Measurements from ENCODE around the gene DNAJC6.
"Not testable (repeated sequence)": the region's sequence is repeated elsewhere in the genome, so short reads cannot be mapped to it uniquely, and the experiment has no call there.

Gene DNAJC6

DNA sequence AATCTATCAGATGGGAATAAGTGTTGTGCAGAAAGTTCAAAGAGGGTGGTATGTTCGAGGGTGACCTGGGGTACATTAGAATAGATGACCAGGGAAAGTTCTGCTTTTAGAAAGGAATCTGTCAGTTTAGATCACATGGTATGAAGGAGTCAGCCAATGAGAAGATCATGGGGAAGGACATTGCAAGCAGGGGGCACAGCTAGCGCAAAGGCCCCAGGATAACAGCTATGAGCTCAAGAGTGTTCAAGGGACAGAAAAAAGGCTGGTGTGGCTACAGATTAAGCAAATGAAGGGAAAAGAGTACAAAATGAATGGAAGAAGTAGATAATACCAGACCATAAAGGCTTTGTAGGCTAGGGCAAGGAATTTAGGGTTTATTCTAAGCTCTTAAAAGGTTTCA lies 119.7 kb downstream of the DNAJC6 start:
- no peak for DNase-seq

DNA sequence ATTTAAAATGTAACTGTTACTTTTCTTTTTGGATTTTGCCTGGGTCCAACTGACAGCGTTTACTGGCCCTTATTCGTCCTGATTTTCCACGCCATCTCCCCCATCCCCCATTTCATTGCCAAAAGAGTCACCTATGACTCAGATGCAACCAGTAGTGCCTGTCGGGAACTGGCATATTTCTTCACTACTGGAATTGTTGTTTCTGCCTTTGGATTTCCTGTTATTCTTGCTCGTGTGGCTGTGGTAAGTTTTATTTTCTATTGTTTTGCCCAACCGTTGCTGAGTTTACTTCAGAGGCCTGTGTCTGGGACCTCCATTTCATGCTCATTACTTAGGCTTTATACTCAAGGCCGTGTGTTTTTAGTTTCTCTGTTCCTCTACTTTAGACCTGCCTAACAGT lies 120.5 kb downstream of the DNAJC6 start:
- DNase-seq: no peak

DNA sequence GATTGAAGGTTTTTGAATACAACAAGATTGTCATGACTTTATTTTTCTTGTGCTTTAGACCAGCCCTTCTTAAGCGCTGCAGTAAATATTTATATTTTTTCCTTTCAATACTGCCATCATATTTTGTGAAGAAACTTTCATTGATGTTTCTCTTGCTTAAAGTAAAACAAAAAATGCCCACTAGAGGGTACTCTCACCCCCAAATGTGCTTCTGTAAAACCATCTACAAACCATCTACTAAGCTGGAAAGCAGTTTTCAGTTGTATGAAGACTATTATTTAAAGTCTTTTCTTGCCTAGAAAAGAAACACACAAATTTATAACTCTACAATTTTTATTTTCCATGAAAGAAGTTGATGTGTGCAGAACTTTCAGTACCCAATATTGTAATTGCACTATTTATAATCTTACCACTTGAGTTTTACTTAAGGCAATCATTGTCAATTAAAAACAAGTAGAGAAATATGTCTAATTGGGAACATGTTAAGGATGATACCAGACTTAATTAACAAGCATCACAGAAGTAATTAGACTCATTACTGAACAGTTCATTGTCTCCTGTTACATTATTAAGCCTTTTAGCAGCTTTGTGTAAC lies 121.9 kb downstream of the DNAJC6 start:
- peak in 1 of 51 donors; percentile 42 for DNase-seq

DNA sequence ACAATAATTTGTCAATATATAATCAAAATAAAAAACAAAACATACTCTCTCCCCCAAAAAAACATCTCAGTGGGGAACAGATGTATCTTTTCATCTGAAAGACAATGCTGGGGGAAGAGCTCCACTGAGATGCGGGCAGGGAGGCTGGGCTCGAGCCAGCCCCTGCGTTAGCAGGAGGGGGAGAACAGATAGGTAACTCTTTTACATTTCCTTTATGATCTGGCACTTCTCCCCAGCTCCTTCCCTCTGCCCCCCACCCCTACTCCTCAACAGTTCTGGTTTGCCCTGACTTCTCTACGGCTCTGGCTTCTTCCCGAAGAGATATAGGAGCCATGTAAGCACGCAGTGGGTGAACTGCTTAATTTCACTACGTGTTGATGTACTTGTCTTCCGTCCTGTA lies 123.6 kb downstream of the DNAJC6 start:
- DNase-seq: no peak

DNA sequence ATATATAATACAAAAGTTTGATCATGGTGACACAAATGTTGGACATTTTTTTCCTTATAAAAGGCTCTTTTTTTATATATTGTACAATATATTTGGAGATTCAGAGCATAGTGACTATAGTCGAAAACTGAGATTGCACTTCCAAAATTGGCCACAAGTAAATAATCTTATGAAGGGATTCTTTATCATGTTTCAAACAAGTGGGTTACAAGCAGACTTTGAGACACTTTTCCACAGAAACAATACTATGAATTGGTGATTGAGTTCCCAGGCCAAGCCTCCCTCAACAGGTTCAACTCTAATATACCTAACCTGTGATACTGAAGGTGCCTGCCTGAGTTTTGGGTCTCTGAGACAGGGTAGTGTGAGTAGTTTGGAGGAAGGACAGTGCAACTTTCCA lies 124.9 kb downstream of the DNAJC6 start:
- DNase-seq: no peak

DNA sequence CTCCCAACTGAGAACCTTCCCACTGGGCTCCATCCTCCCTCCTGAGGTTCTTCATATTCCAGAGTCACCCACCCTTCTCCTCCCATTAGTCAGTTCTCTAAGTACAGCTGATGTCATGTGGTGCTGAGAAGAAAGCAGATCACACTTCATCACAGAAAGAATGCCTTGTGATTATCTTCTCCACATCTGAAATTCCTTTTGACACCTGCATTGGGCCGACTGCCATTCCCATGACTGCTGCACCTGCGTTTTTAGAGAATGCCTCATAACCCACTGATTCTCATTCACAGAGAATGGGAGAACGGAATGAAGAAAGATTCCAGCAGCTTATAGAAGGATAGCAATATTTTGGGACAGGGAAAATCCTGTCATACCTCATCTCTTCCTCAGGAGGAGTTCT lies 125.4 kb downstream of the DNAJC6 start:
- DNase-seq: no peak

DNA sequence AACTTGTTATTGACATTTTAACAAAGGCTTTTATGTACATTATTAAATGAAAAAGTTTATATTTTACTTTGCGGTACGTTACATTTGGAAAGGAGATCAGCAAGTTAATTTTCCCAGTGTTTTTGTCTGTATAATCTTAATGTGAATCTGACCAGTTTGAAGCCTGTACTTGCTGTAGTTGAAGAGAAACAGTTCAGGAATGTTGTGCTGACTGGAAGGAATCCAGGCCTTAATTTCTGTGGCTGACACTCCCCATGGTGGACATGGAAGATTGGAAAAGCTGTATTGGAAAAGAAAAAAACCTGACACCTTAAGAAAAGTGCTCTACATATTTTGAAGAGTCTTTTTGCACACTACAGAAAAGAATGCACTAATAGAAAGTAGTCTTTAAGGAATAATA lies 126.6 kb downstream of the DNAJC6 start:
- DNase-seq: no peak

DNA sequence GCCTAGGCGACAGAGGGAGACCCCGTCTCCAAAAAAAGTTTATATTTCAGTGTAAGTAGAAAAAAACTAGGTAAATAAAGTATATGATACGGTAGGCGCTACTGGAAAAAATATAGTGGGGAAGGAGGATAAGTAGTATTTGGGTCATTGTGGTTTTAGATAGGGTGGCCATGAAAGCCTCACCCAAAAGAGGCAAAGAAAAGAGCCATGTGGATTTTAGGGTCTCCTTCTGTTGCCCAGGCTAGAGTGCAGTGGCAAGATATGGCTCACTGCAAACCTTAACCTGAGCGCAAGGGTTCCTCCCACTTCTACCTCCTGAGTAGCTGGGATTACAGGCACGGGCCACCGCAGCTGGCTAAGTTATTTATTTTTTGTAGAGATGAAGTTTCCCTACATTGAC lies 128.3 kb downstream of the DNAJC6 start:
- no peak for DNase-seq

DNA sequence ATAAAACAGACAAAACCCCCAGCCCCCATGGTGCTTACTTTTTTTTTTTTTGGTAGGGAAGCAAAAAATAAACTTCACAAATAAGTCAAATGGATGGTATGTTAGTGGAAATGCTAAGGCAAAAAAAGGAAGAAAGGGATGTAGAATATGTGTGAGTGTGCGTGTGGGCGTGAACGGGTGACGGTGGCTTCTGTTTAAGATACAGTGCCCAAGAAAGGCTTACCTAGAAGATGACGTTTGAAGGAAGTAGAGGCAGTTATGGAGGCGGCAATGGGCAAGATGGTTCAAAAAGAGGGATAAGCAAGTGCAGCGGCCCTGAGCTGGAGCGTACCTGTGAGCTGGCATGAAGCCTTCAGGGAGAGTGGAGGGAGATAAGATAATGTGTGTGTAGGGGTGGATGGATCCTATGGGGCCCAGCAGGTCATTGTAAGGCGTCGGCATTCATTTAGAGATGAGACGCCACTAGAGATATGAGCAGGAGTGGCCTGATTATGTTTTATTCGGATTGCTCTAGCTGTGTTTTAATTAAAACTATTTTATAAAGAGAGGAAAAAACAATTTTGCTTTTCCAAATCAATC lies 131.1 kb downstream of the DNAJC6 start:
- DNase-seq: no peak

DNA sequence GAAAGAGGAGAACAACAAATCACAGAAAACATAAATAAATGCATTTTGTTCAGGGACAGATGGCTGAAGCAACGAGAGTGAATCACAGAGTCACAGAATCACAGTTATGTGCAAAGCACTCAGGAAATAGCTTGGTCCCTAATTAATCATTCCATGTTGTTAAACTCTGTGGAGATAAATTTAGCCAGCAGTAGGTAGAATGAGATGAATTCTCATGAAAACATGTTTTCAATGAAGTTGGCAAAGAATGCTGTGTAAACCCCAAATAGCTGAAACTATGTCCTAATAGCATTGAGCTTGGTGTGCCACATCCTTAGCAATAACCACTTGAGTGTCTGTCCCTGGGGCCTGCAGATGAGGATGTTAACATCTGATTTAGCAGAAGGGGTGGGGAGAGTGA lies 131.6 kb downstream of the DNAJC6 start:
- no peak for DNase-seq

DNA sequence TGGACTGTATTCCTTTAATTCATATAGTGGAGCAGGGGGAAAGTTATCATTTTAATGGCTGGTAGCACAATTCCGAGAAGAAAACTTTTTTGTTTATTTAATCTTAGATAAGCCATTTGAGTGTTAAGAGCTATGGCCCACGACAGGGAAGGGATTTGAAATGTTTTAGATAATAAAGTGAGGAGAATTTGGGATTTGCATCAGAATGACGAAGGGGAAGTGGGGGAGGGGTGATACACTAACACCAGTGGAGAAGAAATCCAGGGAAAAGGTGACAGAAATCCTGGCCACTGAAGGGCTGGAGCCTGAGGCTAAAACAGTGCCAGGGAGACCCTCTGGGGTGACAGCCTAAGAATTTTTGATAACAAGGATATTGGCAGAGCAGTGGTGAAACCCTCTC lies 132.1 kb downstream of the DNAJC6 start:
- DNase-seq: no peak

DNA sequence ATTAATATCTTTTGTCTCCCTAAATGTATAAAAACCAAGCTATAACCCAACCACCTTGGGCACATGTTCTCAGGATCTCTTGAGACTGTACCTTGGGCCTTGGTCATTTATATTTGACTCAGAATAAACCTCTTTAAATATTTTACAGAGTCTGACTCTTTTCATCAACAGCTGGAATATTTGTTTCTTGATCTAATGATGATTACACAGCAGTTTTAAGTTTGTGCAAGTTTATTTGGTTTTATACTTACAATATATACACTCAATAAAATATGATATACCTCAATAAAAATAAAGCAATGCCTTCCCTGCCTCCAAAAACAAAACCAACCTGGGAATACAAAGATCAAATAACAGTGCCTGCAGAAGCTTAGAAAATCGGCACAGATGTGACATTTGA lies 133.1 kb downstream of the DNAJC6 start:
- DNase-seq: no peak

DNA sequence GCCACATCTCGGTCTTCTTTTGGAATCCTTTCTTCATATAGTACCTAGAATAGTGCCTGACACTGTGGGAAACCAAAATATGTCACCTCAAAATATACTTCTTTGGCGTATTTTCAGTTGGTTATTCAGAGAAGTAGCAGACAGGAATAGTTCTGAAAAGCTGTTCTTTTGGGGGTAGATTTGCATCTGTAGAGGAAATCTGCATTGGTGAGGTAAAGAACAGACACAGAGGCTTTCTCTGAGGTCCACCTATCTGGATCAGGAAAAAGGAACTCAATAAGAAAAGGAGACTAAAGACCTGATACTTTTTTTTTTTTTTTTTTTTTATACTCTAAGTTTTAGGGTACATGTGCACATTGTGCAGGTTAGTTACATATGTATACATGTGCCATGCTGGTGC lies 134.3 kb downstream of the DNAJC6 start:
- no peak for DNase-seq

DNA sequence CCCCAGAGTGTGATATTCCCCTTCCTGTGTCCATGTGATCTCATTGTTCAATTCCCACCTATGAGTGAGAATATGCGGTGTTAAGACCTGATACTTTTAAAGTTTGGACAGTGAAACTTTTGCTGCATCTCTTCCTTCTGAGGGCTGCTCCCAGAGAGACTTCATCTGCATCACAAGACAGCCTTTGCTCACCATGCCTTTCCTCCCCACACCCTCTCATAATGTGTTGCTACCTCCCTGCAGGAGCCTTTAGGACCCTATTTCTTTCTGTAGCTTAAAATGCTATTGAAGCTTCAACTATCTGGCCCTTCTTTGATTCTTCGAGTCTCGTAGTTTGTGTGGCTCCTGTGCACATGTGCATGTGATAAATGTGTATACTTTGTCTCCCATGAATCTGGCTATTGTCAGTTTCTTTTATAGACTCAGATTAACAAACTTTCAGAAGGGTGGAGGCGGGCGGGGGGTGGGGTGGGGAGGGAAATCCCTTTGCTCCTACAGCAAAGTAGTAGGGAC lies 134.8 kb downstream of the DNAJC6 start:
- no peak for DNase-seq

DNA sequence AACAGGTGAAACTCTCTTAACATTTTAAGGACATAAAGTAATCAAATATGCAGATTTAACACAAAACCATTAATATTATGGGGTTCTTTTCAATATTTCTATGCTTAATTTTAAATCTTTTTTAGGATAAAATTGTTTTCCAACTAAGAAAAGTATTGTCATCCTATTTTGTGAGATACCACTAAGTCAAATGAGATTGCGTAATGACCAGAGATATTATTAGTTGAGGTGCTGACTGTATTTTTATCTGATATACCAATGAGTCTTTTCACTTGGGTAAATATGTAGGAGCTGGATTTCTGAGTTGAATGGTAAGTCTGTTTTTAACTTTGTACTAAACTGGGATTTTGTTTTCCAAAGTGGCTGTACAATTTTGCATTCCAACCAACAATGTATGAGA lies 136.5 kb downstream of the DNAJC6 start:
- no peak for DNase-seq

DNA sequence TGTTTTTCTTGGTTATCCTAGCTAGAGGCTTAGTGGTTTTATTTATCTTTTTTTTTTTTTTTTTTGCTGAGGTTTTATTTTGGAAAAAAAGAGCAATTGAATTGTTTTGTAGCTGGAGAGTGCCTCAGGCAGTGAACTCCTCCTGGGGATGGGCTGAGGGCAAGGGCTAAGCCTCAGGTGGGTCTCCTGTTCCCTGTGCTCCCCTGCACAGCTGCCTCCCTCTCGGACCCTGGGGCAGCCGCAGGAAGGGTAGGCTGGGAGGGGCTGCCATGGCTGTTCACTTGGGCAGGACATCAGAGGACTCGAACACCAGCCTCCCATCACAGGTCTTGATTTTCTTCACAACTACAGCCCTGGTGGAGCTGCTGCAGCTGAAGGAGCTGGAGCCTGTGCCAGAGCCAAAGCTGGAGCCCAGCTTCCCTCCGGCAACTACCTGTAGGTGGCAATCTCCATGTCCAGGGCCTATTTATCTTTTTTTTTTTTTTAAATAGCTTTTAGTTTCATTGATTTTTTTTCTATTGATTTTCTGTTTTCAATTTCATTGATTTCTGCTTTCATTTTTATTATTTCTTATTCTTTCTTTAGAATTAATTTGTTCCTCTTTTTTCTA lies 140.0 kb downstream of the DNAJC6 start:
- DNase-seq: no peak

DNA sequence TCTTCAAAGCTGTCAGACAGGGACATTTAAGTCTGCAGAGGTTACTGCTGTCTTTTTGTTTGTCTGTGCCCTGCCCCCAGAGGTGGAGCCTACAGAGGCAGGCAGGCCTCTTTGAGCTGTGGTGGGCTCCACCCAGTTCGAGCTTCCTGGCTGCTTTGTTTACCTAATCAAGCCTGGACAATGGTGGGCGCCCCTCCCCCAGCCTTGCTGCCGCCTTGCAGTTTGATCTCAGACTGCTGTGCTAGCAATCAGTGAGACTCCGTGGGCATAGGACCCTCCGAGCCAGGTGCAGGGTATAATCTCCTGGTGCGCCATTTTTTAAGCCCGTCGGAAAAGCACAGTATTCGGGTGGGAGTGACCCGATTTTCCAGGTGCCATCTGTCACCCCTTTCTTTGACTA lies 146.3 kb downstream of the DNAJC6 start:
- DNase-seq: not testable (repeated sequence)

DNA sequence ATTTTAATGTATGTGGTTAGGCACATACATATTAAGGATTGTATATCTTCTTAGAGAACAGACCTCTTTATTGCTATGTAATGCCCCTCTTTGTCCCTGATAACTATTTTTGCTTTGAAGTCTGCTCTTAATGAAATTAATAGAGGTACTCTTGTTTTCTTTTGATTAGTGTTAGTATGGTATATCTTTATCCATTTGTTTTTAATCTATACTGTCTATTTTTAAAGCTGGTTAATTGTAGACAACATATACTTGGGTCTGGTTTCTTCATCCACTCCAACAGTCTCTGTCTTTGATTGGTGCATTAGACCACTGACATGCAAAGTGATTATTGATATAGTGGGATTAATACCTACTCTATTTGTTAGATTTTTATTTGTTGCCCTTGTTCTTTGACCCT lies 147.1 kb downstream of the DNAJC6 start:
- no peak for DNase-seq

DNA sequence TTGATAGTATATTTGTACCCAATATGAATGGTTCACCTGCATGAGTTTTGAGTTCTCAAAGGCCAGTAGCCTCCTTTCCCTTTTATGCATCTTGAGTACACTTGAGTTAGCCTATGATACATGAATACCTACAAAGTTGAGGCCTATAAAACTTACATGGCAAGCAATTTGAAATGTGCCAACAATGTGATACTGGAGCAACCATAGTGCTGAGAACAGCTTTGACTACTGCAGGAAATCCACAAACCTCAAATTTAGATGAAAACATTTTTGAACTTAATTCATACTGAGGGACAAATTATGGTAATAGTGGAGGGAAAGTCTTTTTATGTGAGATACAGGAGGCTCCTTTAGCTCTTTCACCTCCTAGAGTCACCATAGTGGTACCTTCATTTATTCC lies 148.5 kb downstream of the DNAJC6 start:
- no peak for DNase-seq

DNA sequence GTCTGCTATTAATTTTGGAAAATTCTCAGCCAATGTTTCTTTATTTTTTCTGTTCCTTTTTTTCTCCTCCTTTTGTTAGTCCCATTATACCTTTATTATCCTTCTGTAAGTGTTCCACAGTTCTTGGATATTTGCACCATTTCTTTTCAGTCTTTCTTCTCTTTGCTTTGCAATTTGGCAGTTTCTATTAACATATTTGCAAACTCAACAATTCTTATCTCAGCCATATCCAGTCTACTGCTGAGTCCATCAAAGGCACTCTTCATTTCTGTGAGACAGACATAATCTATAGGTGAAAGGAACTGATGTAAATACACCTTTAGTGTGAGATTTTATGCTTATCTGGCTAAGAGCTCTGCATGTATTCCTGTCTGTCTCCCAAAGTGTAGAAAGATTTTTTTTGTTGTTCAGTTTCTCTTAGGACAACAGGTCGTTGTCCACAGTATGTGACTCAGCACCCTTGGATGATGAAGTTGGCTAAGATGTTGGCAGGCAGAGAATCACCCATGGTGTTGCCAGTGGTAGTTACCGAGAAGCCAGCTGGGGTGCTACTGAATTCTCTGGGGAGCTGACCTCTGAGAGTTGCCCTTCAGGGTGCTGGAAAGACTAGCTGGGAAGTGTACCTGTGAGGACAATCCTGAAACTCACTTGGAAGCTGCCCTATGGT lies 149.5 kb downstream of the DNAJC6 start:
- peak in 2 of 51 donors; percentile 12 to 14 for DNase-seq

DNA sequence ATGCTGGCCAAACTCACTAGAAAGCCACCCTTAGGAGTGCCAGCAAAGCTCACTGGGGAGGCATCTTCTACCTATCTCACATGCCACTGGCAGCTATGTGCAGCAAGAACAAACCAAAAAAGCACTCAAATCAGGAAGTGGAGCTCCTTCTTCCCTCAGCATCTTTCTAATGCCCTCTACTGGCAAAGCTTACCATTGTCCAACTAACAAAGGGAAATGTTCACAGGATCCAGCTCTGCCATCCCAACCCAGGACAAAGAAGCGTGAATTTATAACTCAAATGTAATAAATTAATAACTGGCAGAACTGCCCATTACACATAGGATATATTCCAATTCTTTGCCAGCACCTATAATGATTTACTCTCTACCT lies 150.0 kb downstream of the DNAJC6 start:
- peak in 2 of 51 donors; percentile 2 to 16 for DNase-seq
